GM11168 (cell line): Measurements from ENCODE around the gene MATR3.
"Not testable (repeated sequence)": the region's sequence is repeated elsewhere in the genome, so short reads cannot be mapped to it uniquely, and the experiment has no call there.

ENCODE experiments used
- in situ Hi-C: fragments of 300-500 bp; cut with MboI; formaldehyde crosslinking; loops from one replicate; pipeline ENCODE4 v1.12.0; 2022; ENCODE audit warnings: low sequenced_read_pairs; ENCODE audit not compliant: unreplicated experiment

MATR3 gene

DNA sequence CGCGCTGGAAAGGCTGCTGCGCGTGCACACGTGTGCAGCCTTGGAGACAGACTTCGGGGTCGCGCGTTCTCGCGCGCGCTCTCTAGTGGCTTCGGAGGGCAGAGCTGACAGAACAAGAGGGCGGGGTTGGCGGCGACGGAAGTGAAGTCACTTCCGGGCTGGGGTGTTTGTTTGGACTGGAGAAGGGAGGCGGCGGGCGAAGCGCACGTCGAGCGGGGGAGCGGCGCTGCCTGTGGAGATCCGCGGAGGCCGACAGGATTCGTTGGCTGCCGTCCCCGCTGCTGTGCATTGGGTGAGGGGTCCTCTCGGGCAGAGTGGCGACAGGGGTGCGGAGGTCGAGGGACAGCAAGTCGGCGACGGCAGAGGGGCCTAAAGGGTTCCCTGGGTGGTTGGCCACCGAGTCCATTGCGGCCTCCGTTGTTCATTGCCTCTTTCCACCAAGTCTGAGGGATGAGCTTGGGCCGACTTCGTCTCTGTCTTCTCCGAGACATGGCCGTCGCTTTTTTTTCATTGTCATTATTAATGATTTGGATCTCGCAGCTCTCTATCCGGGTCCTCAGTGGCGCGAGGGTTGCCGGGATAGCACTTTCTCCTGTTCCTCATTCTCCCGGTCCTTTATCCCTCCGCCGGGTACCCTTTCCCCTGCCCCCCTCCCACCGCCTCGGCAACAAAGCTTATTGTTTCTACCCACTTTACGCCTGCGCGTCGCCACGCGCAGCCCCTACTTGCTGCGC, 48.3 kb downstream of the MATR3 start, which contains the start of gene PAIP2:
TSS of gene PAIP2 (plus strand) at position 166 of the 734 bp plus-strand sequence. CDS start 21,931 bp downstream, outside the sequence.
- in situ Hi-C loops, result loop anchor here (5.0 kb wide), 1 partner anchor 35 kb away; no protein-coding TSS in a partner anchor

DNA sequence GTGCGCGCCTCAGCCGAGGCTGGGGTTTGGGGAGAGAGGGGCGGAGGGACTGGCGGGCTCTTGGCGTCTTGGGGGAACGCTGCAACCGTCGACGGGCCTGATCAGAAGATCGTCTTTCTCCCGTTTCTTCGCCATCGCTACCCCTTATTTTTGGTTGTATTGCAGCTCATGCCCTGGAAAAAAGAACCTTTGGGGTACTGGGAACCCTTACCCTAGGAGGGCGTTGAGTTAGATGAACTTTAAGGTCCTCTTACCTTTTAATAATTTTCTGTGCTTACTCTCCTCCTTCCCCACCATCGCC, 48.8 kb downstream of the MATR3 start:
- in situ Hi-C loops, result loop anchor here (5.0 kb wide), 1 partner anchor 35 kb away; no protein-coding TSS in a partner anchor

DNA sequence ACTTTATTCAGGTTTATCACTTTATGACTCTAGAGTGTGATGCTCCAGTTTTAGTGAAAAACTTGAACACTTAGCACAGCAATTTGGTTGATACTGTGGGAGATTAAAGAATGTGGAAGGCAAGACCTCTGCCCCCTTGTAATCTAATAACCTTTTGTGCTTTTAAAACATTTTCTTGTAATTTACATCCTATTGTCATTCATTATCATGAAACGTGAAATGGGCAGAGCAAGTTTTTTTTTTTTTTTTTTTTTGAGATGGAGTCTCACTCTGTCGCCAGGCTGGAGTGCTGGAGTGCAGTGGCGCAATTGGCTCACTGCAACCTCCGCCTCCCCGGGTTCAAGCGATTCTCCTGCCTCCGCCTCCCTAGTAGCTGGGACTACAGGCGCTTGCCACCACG, 49.9 kb downstream of the MATR3 start:
- in situ Hi-C loops, result loop anchor here (5.0 kb wide), 1 partner anchor 34 kb away; no protein-coding TSS in a partner anchor

DNA sequence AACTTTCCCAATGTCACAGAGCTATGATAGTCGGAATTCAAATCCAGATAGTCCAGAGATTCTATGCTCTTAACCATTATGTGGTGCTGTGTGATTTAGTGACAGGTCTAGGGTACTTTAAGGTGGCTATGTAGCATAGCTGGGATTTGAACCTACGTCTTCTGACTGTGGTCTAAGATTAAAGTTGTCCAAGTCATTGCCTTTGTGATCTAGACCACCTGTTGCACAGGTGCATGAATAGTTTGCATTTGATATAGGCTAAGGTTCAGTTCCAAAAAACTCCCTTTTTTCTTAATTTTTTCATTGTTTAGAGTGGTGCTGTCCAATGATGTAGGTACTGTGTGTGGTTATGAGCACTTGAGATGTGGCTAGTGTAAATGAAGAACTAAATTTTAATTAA, 50.6 kb downstream of the MATR3 start:
- in situ Hi-C loops, result loop anchor here (5.0 kb wide), 1 partner anchor 33 kb away; no protein-coding TSS in a partner anchor

DNA sequence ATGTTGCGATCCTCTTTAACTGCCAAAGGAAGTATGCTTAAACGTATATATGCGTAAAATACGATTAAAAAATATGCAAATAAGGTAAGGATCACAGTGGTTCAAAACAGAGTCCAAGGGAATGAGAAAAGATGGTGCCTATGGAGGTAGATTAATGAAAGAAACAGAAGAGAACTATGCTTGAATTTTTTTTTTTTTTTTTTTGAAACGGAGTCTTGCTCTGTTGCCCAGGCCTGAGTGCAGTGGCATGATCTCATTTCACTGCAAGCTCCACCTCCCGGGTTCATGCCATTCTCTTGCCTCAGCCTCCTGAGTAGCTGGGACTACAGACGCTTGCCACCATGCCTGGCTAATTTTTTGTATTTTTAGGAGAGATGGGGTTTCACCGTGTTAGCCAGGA, 51.9 kb downstream of the MATR3 start:
- in situ Hi-C loops, result not testable (repeated sequence)

DNA sequence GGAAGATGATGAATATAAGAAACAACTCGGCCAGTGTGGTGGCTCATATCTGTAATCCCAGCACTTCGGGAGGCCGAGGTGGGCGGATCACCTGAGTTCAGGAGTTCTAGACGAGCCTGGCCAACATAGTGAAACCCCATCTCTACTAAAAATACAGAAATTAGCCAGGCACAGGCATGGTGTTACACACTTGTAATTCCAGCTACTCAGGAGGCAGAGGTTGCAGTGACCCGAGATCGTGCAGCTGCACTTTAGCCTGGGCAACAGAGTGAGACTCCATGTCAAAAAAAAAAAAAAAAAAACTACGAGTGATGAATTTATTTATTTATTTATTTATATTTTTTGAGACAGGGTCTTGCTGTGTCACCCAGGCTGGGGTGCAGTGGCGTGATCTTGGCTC, 54.3 kb downstream of the MATR3 start:
- in situ Hi-C loops, result not testable (repeated sequence)

DNA sequence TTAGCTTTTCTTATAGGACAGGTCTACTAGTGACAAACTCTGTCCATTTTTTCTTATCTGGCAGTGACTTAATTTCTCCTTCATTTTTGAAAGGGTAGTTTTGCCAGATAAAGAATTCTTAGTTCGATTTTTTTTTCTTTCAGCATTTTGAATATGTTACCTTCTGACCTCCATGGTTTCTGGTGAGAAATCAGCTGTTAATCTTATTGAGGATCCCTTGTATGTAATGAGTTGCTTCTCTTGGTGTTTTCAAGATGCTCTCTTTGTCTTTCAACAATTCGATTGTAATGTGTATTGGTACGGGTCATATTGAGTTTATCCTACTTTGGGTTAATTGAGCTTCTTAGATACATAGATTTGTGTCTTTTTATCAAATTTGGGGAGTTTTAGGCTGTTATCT, 60.6 kb downstream of the MATR3 start:
- in situ Hi-C loops, result no loop called here

DNA sequence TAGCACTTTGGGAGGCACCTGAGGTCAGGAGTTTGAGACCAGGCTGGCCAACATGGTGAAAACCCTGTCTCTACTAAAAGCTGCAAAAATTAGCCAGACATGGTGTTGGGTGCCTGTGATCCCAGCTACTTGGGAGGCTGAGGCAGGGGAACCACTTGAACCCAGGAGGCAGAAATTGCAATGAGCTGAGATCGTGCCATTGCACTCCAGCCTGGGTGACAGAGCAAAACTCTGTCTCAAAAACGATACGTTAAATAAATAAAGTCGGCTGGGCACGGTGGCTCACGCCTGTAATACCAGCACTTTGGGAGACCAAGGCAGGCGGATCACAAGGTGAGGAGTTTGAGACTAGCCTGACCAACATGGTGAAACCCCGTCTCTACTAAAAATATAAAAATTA, 62.4 kb downstream of the MATR3 start:
- in situ Hi-C loops, result not testable (repeated sequence)

DNA sequence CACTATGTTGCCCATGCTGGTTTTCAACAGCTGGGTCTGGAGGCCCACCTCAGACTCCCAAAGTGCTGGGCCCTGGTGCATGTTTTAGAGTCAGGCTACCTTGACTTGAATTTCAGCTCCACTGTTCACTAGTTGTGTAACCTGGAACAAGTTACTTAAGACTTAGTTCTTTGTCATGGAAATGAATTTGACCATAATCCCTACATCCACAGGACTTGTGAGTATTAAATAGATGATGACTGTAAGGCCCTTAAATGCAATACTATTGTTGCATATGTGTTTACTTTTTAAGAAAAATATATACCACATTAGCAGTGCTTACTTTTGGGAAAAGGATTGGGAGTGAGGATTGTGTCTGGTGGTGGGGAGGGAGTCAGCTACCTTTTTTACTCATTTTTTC, 64.5 kb downstream of the MATR3 start:
- in situ Hi-C loops, result no loop called here

DNA sequence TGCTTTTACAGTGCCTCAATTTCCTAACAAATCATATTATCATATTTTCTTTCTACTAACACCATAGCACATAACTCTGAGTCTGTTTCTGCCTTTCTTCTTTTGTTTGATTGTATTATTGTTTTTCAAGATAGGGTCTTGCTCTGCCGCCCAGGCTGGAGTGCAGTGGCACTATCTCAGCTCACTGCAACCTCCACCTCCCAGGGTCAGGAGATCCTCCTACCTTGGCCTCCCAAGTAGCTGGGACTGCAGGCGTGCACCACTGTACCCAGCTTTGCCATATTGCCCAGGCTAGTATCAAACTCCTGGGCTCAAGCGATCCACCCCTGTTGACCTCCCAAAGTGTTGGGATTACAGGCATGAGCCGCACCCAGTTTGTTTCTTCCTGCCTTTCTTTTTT, 66.8 kb downstream of the MATR3 start:
- in situ Hi-C loops, result no loop called here

DNA sequence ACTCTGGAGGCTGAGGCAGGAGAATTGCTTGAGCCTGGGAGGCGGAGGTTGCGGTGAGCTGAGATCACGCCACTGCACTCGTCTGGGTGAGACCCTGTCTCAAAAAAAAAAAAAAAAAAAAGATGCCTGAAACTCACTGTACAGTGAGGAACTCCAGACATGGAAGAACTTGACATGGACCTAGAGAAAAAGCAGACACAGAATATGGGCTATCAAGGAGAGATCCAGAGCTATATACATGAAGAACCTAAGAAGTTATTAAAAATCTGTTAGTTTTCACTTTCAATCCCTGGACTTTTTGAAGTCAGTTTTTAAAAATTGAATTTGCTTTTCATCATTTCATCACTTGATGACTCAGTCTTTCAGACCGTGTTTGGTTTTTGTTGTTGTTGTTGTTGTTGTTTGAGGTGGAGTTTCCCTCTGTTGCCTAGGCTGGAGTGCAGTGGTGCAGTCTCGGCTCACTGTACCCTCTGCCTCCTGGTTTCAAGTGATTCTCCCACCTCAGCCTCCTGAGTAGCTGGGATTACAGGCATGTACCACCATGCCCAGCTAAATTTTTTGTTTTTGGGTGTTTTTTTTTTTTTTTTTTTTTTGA, 68.4 kb downstream of the MATR3 start:
- in situ Hi-C loops, result no loop called here

DNA sequence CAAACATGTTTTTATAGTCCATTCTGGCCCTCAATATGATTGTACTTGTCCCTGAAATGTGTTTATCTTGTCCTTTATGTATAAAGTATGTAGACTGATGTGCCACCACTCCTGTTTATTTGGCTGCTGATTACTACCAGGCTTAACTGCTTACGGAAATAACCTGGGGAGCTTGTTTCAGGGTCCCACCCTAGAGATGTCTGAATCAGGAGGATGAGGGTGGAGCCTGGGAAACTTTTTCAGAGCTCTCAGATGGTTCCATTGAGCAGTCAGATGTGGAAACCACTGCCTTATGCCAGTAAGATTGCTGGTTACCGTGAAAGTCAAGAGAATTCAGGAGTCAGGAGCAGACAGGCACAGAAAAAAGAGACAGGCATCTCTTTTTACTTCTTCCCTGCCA, 70.4 kb downstream of the MATR3 start:
- in situ Hi-C loops, result no loop called here

DNA sequence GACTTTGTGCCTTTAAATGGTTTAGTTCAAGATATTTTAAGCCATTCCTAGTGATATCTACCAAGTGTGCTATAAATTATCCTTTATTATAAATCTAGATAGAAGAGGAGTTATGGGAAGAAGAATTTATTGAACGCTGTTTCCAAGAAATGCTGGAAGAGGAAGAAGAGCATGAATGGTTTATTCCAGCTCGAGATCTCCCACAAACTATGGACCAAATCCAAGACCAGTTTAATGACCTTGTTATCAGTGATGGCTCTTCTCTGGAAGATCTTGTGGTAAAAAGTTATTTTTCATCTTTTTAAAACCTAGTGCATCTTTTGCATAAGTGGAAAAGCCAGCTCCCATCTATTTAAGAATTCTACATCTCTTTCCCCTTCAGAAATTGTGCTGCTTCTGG, 70.9 kb downstream of the MATR3 start:
- in situ Hi-C loops, result no loop called here

DNA sequence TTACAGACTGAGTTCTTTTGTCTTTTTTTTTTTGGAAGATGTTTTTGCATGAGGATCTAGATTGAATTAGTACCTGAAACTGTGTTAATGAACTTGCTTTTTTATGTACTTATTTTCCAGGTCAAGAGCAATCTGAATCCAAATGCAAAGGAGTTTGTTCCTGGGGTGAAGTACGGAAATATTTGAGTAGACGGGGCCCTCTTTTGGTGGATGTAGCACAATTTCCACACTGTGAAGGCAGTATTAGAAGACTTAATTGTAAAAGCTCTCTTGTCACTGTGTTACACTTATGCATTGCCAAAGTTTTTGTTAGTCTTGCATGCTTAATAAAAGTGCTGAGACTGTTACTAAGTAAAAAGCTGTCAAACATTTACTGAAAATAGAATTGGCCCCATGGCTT, 75.1 kb downstream of the MATR3 start:
- in situ Hi-C loops, result no loop called here

DNA sequence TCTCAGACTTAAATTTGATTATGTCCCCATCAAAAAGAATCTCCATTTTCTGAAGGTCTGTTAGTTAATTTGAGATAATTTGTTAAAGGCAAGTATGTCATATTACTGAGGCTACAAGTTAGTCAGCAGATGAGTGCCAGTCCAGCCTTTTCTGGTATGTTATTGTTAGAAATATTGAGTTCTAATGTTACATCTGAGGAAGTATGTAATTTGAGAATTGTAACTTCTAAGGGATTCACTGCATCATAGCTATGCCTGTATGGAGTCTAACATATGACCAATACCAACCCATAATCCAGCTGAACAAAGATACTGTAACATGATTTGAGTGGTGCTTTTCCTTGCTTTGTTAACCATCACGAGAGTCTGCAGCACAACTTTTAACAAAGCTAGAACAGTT, 75.6 kb downstream of the MATR3 start:
- in situ Hi-C loops, result no loop called here

DNA sequence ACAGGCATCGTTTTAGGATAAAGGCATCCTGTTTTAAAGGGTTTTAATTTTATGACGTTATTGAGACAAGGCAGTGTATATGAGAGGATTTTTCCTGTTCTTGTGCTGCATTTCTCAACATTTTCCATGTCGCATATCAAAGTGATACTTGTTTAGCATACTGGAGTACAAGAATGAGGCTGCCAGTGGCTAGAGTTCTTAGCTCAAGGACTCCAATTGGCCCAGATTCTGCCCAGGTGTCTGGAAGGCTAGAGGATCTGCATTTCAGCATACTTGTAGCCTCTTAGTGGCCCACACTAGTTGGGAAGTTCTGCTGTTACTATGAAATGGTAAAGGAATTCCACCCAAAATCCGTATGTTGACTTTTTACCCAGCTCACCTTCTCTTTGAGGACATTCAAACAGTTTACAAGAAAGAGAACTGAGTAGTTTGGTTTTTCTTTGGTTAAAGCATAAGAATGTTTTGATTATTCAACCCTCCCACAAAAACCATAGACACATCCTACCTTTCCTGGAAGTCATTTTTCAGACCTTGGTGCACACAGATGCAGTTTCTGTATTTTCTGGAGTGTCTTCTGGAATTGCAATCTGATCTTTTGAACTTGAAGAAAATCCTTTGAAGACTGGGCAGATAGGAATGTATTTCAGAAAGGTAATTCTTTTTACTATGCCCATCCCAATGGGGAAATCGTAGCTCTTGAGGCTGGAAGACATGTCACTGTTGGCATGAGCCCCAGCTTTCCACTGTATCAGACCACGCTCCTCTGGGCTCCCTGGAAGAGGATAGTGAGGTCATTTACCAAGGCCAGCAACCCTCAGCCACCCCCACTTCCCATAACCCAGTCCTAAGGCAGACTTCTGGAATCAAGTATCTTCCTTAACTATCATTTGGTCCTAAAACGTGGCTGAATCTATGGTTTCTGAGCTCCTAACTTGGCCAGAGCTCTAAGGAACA, 78.2 kb downstream of the MATR3 start:
- in situ Hi-C loops, result no loop called here

DNA sequence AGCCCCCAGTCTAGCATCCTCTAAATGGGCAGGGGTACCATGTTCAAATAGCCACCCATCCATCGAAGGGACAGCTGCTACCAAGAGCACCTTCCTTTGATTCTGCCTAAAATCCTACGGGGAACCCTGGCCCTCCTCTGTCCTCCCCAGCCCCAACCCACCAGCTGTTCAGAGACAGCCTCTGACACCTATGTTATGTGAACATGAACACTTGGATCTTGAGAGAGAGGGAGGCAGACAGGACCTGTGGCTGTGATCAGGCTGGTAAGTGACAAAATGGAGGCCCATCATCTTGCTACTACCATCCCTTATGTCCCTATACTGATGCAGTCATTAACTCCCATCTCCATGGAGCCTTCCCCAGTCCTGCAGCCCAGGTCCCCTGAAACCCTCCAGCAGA, 81.4 kb downstream of the MATR3 start:
- in situ Hi-C loops, result loop anchor here (5.0 kb wide), 1 partner anchor 33 kb away; the partner anchor contains the start of gene PAIP2

DNA sequence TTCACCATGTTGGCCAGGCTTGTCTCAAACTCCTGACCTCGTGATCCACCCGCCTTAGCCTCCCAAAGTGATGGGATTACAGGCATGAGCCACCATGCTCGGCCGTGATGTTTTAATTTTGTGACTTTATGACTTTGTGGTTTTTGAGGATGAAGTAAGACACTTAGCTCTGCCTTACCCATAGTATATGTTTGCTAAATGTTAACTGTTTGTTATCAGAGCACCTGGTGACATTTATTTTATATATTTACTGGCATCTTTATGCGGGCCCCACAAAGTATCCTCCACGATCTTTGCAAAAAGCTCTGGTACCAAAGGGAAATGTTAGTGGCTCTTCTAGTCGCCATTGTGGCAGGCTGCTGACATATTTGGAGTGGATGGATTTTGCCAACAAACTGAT, 82.8 kb downstream of the MATR3 start:
- in situ Hi-C loops, result loop anchor here (5.0 kb wide), 1 partner anchor 34 kb away; the partner anchor contains the start of gene PAIP2

DNA sequence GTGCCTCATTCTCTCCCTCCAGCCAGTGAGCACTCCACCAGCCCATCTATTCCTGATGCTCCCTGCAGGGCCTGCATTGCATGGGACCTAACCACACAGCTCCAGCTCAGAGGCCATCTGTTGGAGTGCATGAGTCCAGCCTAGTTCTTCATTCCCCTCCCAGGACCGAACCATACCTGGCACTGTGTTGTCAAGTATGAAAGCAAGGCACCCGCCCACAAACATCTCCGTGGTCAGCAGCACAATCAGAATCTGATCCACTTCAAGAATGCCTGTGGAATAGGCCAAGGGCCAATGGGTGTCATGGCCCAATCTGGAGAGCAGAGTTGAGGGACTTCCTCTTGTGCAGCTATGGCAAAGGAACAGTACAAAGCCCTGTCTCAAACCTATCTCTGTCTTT, 83.7 kb downstream of the MATR3 start:
- in situ Hi-C loops, result loop anchor here (5.0 kb wide), 1 partner anchor 35 kb away; the partner anchor contains the start of gene PAIP2

DNA sequence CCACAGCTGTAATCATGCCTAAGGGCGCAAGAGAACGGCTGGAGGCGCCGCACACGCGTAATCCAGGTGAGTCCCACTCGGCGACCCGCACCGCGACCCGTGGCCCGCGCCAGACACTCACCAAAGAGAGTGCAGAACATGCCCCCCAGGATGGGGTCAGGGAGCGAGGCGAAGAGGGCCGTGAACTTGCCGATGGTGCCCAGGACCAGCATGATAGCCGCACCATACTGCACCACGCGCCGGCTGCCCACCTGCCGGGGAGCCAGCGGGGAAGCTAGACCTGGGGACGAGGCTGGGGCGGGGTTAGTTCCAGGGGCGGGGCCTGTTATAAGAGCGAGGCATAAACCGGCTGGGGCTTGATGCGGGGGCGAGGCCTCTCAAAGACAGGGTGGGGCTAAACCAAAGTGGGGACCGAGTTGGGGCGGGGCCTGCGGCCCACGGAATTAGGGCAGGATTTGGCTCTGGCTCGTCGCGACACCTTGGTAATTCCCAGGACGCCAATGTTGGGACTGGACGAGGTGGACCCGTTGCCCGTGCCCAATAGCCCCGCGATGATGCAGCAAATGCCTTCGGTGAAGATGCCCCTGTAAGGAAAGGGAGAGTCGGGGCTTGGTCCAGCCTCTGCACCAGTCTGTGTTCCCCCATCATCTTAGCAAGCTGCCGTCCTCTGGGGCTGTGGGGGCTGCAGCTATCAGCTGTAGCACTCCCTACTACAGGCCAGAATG, 84.7 kb downstream of the MATR3 start:
- in situ Hi-C loops, result loop anchor here (5.0 kb wide), 1 partner anchor 36 kb away; the partner anchor contains the start of gene PAIP2
